NOMO-1 treated with DMSO at 0.1 percent for 48 hours (cell line): ENCODE results near the gene INSR.
"Not testable (repeated sequence)": the region's sequence is repeated elsewhere in the genome, so short reads cannot be mapped to it uniquely, and the experiment has no call there.

ENCODE experiments used
- DNase-seq: peaks from one replicate; lab custom pipeline; 2025; ENCODE audit not compliant: unreplicated experiment; lab: John Stamatoyannopoulos, UW

The INSR gene

GRCh38 chr19:7224995-7225394 is 69.2 kb downstream of the INSR start:
- no peak for DNase-seq

DNA sequence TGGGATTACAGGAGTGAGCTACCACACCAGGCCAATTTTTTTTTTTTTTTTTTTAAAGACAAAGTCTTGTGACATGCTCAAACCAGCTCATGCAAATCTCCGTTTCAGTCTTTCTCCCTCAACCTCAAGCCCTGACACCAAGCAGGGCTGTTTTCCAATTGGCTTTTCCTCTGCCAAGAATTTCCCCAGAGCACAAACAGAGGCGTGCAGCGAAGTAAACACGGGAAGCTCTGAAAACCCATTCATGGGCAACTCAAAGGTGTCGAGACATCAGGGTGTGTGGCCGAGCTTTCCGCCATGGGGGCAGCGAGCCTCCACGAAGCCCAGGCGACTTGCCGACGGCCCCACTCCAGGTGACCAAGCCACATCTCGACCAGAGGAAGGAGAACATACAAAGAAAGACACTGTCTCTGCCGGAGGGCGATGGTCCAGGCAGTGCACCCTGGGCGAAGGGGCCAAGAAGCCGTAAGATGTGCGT is 70.0 kb downstream of the INSR start:
- no peak for DNase-seq

DNA sequence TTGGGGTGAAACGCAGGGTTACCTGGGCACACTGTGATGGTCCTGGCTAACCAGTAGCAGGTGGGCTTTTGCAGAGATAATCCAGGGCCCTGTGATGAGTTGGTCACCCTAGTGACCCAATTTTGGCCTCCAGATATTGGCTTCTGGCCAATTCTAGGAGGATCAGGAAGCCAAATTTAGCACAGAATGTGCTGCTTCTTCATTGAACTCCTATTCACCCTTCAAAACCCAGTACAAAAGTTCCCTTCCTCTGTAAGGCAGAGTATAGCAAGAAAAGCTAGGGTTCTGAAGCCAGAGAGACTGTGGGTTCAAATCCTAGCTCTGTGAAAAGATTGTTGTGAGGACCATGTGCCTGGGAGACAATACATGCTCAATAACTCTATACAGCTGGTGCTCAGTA is 70.8 kb downstream of the INSR start:
- DNase-seq: no peak

GRCh38 chr19:7219056-7219455 is 75.2 kb downstream of the INSR start:
- DNase-seq: no peak

GRCh38 chr19:7217861-7218260 is 76.4 kb downstream of the INSR start:
- DNase-seq: no peak

- no peak for DNase-seq
Observed at GRCh38 chr19:7216373-7216902, 77.8 kb downstream of the INSR start.

DNA sequence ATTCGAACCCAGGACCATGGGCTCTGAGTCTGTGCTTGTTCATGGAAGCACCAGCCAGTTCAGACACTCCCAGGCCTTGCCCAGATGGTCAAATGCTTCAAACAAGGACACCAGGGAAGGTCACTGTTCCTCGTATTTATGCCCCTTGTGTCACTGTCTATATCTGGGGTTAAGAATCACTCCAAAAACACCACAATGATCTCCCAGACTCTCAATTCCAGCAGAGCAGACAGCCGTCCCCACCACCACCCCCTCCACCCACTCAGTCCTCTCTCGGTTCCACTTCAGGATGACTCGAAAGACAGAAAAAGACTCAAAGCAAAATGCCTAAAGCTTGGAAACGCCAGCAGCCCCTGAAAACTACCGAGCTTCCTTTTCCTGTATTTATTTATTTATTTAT is 79.0 kb downstream of the INSR start:
- DNase-seq: no peak

DNA sequence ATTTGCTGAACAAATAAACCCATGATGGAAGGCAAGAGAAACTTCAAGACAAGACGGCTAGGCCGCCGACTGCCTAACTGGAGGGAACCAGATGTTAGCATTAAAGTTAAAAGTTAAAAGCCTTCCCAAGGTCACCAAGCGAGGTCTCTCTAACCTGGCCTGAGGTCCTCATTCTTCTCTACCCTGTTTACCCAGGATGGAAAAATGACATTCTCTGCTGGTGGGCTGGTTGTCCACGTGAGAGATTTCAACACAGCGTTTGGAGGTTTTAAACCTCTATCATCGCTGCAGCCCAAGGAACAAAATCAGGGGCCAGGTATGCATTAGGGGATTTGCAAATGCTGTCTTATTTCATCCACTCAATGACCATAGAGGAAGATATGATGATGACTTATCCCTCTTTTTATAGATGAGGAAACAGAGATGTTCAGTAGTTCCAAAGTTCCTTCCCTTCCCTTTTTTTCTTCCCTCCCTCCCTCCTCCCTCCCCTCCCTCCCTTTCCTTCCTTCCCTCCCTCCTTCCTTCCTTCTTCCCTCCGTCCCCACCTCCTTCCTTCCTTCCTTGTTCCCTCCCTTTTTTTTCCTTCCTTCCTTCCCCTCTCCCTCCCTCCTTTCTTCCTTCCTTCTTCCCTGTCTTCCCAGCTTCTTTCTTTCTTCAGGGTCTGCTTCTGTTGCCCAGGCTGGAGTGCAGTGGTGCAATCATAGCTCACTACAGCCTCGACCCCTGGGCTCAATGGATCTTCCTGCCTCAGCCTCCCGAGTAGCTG is 79.7 kb downstream of the INSR start:
- DNase-seq: no peak

DNA sequence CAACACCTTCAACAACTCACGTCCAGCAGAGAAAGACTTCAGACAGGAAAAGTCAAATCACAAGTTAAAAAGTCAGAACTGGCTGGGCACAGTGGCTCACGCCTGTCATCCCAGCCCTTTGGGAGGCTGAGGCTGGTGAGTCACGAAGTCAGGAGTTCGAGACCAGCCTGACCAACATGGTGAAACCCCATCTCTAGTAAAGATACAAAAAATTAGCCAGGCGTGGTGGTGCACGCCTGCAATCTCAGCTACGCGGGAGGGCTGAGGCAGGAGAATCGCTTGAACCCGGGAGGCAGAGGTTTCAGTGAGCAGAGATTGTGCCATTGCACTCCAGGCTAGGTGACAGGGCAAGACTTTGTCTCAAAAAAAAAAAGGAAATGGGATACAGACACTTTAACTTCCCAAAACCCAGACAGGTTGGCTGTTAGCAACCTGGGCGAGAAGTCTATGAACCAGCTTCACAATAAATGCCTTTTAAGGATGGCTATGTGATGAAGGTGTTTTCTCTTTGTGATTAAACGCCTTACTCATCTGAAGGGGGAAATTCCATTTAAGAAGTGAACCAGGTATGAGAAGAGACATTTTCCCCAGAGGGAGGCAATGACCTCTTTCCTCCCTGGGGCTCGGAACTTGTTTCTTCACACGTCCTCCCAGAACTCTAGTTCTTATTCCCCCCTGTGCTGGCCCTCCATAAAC is 80.4 kb downstream of the INSR start:
- DNase-seq: no peak

DNA sequence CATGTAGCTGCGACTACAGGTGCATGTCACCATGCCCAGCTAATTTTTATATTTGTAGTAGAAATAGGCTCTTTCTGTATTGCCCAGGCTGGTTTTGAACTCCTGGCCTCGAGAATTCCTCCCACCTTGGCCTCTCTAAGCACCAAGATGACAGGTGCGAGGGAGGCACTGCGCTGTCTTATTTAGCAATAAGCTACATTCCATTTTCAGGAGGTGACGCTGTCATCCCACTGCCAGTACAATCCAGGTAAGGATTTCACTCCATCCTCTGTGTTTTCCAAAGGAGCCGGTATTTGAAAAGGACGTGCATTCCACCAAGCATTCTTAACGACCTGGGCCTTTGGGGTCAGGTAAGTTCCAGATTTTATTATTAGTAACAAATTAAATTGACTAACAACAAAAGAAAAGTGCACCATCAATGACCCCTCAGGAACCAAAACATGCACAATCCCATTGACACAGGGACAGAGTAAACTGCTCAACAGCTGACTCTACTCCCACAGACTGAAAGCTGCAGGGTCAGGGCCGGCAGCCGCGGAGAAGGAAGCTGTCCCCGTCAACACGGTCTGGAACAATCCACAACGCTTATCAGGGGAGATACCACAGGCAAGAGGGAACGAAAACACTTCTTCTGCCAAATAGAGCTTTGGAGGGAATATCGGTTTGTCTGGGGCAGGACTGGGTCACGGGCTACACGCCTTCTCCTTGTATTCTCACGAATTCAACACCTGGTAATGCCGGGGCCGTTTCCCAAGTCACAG is 82.8 kb downstream of the INSR start:
- DNase-seq: no peak

DNA sequence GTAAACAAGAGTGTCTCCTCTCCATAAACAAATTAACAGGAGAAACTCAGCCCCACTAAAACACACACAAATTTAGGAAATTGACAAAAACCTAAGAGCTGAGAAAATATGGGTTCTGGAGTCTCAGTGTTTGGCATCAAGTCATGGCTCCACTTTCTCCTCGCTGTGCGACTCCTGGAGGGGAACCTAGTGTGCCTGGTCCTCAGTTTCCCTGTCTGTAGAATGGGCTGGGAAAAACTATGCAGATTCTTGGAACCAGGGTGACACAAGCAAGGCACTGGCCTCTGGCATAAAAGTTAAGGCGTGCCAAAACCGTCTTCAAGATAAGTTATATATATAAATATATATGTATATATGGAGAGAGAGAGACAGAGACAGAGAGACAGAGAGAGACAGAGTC is 83.9 kb downstream of the INSR start:
- DNase-seq: no peak

DNA sequence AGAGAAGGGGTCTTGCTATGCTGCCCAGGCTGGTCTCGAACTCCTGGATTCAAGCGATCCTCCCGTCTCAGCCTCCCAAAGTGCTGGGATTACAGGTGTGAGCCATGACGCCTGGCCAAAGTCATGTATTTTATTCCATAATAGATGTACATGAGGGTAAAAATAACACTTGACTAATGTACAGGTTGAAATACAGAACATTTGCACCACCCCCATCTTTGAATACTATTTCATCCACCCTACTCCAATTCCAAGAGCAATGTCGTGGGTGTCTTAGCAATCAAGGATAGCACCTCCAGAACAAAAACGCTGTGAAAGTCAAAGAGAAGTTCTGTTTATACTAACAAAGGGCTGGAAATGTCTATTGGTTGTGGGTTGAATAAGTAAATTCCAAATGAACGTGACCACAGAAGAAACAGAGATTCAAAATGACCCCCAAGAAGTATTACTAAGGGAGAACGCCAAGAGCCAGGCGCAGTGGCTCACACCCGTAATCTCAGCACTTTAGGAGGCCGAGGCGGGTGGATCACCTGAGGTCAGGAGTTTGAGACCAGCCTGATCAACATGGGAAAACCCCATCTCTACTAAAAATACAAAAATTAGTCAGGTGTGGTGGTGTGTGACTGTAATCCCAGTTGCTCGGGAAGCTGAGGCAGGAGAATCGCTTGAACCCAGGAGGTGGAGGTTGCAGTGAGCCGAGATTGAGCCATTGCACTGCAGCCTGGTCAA is 84.5 kb downstream of the INSR start:
- DNase-seq: not testable (repeated sequence)

DNA sequence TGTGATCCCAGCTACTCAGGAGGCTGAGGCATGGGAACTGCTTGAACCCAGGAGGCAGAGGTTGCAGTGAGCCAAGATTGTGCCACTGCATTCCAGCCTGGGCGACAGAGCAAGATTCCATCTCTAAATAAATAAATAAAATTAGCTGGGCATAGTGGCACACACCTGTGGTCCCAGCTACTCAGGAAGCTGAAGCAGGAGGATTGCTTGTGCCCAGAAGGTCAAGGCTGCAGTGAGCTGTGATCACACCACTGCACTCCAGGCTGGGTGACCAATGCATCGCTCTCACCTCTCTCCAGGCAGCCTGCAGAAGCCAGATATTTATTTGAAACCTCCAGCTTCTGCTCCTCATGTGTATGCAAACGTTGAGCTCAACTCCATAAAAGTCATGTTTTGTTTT is 85.2 kb downstream of the INSR start:
- DNase-seq: not testable (repeated sequence)

DNA sequence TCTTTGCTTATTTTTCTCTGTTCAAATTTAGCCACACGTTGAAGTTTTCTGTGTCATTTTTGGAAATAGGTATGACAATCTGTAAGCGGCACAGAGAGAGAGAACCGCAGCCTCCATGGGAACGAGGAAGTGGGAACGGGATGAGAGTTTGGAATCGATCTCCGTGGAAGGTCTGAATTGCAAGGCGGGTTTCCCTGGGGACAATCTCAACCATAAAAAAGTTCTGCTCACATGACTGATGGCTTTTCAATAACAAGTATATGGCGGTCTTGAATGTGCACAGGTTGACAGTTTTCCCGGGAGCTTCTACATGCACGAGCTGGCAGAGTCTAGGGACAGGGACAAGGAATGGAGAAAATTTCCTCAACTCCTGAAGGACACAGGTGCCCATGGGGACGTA is 90.9 kb downstream of the INSR start:
- DNase-seq: no peak

DNA sequence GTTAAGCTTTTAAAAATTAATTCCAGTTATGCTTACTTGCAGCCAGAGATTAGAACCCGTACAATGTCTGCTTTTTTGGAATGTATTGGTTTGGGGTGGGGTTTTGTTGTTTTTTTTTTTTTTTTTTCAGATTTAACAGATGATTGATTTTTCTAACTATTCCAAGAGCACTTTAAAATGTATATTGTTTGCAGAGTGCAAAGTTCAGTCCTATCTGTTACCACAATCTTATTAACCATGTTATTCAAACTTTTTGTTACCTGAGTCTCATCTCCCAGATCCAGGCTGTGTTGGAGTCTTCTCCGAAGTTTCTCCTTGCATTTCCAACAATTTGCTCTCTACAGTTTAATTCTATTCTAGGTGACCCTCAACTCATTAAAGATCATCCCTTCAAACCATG is 91.3 kb downstream of the INSR start:
- DNase-seq: no peak

GRCh38 chr19:7200736-7201135 is 93.5 kb downstream of the INSR start:
- no peak for DNase-seq

DNA sequence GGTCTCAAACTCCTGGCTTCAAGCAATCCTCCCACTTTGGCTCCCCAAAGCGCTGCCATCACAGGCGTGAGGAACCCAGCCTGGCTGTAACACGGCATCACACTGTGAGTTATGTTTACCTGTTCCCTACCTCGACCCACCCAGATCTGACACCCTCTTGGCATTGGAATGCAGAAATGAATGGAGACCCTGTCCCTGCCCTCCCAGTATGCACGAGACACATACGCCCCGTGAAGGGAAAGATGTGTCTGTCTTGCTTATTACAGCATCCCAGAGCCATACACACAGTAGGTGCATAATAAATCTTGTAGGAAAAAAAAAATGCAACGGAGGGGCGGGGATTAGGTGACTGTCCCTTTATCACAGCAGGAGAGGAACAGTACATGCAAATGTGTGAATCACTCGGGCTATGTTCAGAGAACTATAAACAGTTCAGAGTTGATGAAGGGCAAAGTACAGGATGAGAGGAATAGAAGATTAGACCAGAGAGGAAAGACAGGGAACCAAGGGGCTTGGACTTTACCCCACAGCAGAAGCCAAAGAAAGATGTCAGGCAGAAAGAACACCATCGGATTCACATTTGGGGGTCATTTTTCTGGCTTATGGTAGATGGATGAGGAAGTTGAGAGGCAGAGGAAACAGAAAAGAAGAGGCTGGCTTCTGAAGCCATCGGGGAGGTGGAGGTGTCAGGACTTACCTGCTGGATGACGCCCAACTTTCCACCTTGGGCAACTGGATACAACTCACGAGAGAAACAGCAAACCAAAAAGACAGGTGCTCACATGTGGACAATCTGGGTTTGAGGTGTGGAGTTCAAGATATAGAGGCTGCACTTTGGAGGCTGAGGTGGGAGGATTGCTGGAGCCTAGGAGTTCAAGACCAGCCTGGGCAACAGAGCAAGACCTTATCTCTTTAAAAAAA is 94.3 kb downstream of the INSR start:
- peak; percentile 39 for DNase-seq

DNA sequence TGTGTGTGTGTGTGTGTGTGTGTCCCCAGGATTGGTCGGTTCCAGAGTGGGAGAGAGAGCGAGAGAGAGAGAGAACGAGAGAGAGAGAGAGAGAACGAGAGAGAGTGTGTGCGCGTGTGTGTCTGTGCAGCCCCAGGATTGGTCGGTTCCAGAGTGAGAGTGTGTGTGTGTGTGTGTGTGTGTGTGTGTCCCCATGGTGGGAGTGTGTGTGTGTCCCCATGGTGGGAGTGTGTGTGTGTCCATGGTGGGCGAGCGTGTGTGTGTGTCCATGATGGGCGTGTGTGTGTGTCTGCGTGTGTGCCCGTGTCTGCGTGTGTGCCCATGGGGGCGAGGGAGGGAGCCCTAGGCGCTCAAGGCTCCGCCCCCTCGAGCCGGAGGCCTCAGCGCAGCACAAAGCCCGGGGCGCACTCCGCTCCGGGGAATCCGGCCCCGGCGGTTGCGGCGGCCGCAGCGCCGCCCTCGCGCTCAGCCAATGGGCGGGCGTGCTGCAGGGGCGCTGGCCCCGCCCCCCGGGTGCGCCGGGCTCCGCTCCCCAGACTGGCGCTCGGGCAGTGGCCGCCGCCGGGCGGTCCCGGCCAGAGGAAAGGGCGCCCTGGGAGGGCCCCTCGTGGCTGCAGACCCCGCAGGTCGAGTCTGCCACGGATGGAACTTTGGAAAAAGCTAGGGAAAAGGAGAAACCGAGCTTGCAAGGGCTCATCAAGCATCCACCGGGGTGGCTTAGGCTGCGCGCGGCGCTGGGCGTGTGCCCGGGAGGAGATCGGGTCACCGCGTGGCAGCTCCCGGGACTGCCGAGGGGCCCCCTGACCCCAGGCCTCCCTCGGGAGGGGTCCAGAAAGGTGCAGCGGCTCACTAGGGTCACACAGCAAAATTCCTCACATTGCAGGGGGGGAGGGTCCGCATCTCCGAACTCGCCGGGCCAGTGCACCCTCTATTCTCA is 96.2 kb downstream of the INSR start:
- peak; percentile 91 for DNase-seq
